Fibroblast of peridontal ligament (primary cell): Measurements from ENCODE around the gene LAMA5.

ENCODE experiments used
- DNase-seq: peaks from one replicate; pipeline ENCODE4 v3.0.0-alpha.2; 2010; ENCODE audit errors: extremely low read depth

The LAMA5 gene

DNA sequence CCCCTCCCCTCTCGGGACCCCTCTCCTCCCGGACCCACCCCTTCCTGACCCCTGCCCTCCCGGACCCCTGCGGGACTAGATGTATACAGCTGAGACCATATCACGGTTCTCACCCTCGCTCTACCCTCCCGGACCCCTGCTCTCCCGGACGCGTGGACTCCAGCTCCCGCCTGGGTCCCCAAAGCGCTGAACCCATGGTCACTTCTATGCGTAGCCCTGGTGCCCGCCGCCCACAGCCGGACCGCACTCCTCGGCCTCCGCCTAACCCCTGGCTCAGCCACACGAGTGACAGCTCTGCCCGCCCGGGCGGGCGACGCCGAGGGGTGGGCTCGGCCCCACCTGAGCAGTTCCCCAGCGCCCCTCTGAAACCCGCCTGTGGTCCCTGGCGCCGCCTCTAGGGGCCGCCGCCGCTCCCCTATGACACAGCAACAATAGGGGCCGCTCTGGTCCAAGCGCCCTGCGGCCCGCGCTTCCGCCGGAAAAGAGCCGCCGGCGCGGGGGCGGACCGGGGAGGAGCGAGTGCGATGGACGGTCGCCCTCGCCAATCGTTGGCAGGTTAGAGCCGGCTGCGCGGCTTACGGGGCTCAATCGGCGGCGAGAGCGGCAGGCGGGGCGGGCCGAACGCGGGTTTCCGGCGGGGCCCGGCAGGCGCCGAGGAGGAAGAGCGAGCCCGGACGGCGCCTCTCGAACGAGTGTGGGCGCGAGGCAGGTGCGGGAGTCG lies 64.6 kb downstream of the LAMA5 start, which contains the start of gene ADRM1:
Gene ADRM1 (plus strand): TSS at position 657 of the 721 bp plus-strand sequence. CDS start 572 bp downstream, outside the sequence.
- DNase-seq: peak; percentile 92

DNA sequence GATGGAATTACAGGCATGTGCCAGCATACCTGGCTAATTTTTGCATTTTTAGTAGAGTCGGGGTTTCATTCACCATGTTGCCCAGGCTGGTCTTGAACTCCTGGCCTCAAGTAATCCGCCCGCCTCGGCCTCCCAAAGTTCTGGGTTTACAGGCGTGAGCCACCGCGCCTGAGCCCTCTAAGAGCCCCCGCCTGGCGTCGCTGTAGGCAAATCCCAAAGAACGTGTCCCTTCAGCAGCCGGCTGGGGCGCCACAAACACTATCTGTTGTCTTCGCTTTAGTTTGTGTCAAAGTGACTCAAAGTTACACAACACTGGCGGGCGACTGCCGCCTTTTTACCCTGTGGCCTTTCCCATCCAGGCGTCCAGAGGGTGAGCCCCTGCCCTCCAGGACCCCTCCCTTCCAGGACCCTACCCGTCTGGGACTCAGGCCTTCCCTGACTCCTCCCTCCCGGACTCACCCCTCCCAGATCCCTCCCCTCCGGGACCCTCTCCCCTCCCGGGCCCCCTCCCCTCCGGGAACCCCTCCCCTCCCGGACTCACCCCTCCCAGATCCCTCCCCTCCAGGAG lies 65.3 kb downstream of the LAMA5 start:
- DNase-seq: peak; percentile 90

DNA sequence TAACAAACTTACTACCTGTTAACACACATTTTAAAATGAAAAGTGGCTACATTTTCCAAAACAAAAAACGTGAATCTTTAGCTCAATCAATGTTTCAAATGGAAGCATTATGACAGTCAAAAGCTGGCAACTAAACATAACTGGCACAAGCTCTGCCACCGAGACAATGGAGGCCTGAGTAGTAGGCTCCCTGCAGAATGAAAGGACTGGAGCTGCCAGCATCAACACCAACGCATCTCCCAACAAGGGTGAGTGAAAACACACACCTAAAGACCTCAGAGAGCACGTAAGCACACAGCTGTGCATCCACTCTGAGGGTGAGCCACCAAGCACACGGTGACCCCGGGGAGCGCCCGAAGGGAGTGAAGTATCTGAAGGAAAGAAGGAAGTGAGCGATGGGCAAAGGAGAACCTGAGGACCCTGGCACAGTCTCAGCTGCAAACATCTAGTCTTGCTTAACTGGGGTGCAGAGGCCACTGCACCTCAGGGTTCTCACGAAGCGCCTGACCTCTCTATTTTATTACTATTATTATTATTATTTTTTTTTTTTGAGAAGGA lies 65.9 kb downstream of the LAMA5 start:
- no peak for DNase-seq

DNA sequence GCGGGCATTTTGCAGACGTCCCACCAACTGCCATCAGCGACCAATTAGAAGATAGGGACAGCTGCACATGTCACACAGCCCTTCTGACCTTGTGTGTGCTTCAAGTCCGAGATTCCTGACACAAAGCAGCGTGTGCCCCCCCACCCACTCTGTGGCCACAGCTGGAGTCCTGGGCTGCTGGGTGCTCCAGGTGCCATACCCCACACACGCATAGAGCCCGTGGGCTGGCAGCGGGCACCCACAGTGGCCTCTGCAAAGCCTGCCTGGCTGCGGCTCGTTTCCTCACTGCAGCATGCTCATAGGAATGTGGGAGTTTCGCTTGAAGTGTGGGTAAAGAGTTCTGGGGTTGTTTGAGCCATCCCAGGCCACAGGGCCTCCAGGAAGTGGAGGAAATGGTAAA lies 66.8 kb downstream of the LAMA5 start:
- DNase-seq: no peak

DNA sequence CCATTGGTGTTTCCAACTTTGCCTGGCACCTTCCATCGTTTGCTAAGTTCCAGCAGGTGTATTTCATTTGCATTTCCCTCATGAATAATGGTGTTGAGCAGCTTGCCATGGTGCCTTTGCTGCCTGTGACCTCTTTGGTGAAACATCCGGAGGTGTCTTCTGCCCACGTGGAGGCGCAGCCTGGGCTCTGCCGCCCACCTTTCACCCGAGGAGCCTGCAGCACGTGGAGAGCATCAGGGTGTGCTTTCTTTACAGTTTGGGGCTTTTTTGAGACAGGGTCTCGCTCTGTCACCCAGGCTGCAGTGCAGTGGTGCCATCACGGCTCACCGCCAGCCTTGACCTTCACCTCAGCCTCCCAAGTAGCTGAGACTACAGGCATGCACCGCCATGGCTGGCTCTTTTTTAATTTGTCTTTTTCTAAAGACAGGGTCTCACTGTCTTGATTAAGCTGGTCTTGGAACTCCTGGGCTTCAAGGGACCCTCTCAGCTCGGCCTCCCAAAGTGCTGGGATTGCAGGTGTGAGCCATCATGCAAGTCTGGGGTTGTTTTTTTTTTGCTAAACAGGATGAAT lies 67.4 kb downstream of the LAMA5 start:
- no peak for DNase-seq

DNA sequence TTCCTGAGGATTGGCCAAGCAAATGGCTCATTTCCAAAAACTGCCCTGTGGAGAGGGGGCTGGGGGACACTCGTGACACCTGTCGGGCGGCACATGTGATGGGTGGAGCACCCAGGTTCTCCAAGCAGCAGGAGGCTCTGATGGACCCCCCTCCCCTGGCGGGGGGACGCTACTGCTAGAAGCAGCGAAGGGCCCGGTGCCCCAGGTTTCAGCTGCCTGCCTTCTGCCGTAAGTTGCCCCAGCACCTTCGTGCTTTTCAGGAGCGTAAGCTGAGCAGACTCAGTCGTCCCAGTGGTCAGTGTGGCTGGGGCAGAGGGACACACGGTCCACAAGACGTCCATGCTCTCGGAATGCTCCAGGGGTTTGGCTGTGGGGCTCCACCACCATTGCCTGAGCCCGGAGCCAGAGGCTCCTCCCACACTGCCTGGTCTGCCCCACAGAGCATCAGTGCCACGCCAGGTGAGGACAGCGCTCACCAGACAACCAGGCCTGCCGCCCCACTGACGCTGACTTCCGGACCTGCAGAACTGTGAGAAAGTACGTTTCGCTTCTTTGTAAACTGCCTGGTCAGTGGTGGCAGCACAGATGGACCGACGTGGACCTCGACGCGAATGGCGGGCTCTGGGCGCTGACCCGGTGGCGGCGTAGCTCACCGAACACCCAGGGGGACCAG lies 68.4 kb downstream of the LAMA5 start:
- DNase-seq: no peak

DNA sequence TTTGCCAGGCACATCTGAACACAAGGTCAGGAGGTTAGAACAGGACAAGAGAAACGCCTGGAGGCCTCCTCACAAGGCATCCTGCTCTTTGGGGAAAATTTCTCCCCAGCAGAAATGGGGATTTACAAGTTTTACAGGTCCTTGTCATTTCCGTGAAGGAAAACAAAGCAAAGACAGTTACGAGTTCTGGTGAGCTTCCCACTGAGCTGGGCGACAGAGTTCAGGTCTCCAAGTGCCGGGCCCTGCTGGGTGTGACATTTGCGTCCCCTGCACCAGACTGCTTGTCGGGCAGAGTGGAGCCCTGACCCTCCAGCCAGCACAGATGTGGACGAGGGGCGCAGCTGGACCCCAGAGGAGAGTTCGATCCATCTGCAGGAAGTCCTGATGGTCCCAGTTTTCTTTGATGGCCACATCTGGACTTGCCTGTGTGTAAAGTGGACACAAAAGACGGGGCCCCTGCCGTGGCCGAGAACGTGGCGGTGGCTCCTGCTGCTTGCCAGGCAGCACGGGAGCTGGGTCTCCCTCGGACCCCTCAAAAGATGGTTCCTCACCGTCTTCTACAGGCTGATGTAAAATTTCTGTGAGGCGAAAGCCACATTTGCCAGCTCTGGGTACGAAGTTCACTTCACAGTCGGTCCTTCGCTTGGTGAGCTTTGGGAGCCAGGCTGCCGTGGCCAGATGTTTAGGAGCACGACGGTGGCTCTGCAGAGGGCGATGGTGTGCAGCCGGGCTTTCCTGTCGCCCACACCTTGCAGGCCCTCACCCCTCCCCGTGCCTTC lies 69.5 kb downstream of the LAMA5 start:
- DNase-seq: no peak

DNA sequence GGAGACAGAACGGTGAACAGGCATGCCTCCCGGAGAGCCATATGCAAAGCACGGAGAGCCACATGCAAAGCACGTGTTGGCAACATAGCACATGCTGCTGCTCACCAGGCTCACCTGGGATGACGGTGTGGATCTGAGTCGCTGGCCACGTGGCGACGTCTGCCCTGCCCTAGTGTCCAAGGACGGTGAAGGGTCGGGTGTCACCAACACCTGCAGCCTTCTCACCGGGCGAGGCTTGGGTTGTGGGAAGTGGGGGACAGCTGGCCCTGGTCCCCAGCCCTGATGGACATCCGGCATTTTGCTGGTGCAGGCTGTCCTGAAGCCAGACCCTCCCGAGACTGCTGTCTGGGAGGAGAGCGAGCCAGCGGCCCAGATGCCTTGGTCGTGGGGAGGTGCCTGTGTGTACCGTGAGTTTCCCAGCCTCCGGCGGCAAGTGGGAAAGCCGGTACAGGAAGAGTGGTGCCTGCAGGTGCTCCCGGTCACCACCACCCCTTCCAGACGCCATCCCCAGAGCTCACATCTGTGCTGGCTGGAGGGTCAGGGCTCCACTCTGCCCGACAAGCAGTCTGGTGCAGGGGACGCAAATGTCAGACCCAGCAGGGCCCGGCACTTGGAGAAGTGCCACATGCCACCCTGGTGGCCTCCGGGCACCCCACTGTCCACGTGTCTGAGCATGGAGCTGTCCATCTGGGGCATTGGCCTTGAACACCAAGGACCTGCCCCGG lies 70.2 kb downstream of the LAMA5 start:
- DNase-seq: no peak

DNA sequence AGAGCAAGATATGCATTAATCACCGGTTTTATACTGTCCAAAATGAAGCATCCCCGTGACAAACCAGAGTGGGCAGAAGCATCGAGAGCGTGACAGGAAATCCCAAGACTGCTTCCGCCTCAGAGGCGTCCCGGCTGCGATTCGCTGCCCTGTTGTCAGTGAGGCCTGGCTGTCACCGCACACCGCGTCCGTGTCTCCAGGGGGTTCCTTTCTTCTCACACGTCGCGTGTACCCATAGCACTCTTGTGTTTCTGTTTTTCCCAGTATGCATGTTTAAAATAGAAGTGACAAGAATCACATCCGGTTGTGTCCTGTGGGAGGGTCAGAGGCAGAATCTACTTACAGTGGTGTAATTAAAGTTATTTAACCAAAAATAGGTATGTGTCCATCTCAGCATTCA lies 72.6 kb downstream of the LAMA5 start:
- no peak for DNase-seq

DNA sequence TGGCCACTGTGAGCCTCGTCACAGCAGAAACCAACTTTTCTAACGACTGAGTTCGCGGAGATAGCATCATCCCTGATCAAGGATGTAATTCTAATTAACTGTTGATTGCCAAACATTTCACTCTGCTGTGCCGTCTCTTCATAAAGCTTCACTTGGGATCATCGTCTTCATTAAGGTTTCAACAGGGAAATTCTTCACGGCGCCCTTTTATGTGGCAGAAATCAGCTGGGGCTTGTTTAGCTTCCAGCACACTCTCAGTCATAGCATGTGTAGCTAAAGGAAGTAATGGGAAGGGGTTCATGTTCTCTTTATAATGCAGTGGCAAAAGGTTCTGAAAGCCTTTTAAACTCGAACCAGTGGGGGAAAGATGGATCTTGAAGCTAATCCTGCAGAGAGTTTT lies 73.2 kb downstream of the LAMA5 start:
- no peak for DNase-seq

DNA sequence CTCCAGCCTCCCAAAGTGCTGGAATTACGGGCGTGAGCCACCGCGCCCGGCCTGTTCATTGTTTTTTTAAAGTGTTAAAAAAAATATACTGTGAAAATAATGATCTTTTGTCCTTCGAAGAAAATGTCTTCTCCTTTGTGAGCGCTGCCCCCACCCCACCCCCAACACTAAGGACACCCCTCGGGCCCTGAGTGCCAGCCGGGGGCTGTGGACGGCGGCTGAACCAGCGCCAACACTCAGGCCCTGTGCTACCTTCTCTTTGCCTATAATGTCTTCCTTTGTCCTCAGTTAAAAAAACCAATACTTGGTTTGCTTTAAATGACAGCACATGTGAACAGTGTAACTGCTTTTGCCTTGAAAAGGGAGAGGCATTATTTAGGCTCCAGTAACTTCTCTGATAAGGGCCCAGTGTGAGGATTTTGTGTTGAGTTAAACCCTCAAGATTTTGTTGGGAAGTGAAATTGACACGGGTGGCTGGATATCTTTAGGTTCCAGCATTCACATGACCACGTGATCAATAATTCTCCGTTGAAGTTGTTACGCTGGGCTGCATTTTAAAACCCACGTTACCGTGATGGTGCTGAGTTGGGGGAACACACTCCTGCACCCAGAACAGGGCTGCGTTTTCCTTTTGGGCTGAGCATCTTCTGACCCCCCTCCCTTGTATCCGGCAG lies 73.9 kb downstream of the LAMA5 start:
- DNase-seq: no peak

DNA sequence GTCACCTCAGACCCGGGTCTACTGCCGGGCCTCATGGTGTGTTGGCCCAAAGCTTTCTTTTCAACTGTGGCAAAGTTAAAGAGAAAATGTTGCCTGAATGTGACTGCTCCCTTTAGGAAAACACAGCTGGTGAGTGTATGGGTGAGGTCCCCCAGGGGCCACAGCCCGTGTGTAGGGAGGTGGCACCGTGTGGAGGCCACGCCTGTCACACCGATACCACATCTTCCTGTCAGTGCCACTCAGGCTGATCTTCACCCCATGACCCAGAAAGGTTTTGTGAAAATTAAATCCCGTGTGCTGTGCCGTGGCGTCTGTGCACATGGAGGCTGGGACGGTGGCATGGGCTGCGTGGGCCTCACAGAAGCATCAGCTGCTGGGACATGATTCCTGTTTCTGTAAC lies 75.0 kb downstream of the LAMA5 start:
- DNase-seq: no peak

DNA sequence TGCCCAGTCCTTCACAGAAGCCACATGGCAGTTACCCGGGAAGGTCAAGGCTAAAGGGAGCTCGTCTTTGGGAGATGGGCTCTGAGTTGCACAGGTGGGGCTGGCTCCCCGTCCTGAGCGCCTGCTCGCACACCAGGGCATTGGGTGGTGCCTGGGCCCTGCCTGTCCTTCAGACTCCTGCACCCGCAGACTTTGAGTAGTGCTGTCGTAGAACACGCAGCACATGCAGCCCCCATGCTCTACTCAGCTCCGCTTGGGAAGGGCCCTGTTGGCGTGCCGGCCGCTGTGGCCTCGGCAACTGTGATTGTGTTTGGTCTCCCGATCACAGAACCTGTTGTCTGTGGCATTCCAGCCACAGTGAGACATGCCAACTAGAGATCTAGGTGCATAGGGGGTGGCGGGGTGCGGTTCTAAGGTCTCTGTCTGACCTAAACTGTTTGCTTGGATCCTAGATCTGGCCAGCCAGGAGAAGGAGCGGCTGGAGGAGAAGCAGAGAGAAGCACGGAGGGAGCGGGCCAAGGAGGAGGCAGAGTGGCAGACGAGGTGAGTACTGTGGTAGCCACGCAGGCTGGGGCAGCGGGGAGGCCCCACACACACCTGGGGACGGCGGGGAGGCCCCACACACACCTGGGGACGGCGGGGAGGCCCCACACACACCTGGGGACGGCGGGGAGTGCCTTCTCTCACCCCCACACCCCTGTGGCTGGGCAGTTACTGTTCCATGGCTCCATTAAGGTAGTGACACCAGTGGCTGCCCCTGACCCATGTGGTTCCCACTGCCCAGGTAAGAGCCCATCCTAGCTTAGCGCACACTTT lies 75.7 kb downstream of the LAMA5 start:
- DNase-seq: no peak

DNA sequence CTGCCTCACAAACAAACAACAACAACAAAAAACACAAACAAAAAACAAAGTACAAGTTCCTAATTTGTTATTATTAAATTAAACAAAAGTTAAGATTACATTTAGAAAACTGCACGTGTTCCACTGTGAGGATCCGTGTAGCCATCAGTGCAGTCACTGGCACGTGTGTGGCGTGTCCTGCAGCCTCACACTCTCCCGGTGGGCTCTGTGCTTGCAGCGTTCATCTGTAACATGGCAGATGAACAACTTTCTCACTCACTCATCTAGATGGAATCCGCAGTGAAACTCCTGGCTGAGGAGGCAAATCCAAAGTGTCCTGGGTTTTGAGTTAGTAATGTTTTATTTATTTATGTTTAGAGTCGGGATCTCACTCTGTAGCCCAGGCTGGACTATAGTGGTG lies 77.2 kb downstream of the LAMA5 start:
- no peak for DNase-seq

DNA sequence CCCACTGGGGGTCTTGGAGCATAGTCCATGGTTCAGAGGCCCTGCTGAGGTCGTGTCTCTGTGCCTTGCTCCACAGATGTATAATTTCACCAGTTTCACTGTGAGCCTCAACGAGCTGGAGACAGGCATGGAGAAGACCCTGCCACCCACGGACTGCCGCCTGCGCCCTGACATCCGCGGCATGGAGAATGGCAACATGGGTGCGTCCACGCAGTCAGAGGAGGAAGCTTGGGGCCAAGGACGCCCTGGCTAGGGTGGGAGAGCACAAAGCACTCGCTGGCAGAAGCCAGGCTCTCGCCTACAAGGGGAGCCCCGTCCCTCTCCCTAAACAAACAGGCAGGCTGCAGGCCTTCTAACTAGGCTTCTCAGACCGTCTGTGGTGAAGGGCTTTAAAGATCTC lies 78.0 kb downstream of the LAMA5 start:
- no peak for DNase-seq

DNA sequence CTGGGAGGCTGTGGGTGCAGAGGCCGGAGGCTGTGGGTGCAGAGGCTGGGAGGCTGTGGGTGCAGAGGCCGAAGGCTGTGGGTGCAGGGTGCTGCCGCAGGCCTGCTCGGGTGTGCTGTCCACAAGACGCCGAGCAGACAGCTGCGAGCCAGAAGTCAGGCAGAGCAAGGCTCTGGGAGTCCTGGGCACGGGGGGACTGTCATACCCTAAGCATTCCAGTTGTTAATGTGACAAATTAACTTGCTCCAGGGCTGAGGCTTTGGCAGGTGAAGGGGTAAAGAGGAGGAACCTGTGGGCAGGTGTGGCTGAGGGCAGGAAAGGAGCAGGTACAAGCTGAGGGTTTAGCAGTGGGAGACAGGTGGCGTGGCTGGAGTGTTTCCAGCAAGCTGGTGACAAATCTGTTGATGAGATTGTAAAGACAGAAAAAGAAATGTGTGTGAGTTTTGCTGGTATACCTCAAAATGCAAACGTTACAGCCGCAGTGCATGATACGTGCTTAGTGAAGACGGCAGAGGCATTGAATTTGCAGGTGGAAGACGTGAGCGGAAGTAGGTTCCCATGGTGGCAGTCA lies 78.5 kb downstream of the LAMA5 start:
- no peak for DNase-seq

DNA sequence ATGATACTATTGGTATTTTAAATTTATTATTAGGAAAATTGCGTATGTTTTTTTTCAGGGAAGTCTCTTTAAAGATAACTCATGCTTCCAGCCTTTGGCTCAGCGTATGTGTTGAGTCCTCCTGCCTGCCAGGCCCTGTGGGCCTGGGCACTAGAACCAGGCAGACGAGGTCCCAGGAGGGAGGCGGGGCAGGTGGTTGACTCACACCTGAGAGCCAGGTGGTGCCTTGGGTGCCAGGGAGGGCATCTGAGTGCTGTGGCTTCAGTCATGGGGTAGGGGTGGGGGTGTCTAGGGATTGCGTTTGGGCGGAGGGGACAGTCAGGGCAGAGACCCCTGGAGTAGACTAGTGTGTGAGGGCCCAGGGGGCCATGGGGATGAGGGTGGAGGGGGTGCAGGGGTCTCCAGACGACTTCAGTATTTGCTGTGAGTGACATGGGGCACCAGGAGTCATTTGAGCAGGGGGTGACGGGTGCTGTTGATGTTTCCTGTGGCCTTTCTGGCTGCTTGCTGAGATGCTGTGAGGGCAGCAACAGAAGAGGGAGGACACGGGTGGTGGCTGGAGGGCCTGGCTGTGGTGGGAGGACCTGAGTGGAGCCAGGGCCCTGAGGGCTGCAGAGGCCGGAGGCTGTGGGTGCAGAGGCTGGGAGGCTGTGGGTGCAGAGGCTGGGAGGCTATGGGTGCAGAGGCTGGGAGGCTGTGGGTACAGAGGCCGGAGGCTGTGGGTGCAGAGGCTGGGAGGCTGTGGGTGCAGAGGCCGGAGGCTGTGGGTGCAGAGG lies 79.2 kb downstream of the LAMA5 start:
- DNase-seq: no peak

DNA sequence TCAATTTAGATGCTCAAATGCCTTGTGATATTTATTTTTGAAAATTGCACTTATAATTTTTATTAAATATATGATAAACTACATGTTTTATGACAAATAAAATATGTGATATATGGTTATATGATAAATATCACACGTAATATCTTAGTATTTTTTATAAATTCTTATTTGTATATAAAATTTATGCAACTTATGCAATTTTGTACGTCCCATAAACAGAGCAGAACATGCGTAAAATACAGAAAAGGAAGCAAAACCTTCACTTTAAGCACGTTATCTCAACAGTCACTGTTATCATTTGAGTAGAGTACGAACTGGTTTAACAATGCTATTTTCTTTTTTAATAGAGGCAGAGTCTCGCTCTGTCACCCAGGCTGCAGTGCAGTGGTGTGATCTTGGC lies 80.0 kb downstream of the LAMA5 start:
- DNase-seq: no peak
